GM12878 (cell line): ENCODE results near the gene IFI44L. TPM values are rescaled to one million over a fixed set of nuclear protein-coding genes. Genes with fewer than 3 reads are reported as not detected.
A peak's percentile ranks its signal among the peaks of the same experiment; 100 is the strongest.

Source experiments
- BACH1 ChIP-seq: fragments of 450-650 bp; IDR thresholded peaks from 2 replicates; pipeline ENCODE4 v1.6.1; 2017; ENCODE audit warnings: mild to moderate bottlenecking, borderline replicate concordance
- CHD1 ChIP-seq: IDR thresholded peaks from 2 replicates; pipeline ENCODE4 v1.6.1; 2012; ENCODE audit warnings: low read depth, low read length, improper control_type of control experiment
- ETV6 ChIP-seq, 2 experiments: fragments of 450-650 bp in 1 of 2; IDR thresholded peaks in 1 of 2; conservative IDR thresholded peaks in 1 of 2; 2 replicates each; pipeline ENCODE4 v1.6.1; 2014; ENCODE audit warnings: antibody characterized with exemption in 1 of 2, borderline replicate concordance in 1 of 2, low read depth in 1 of 2, mild to moderate bottlenecking in 1 of 2, moderate library complexity in 1 of 2
- FOXM1 ChIP-seq: IDR thresholded peaks from 2 replicates; pipeline ENCODE4 v1.6.1; 2012; ENCODE audit warnings: low read depth, mild to moderate bottlenecking, inconsistent platforms, low read length, moderate library complexity
- IKZF1 ChIP-seq: fragments of 450-650 bp; conservative IDR thresholded peaks from 2 replicates; pipeline ENCODE4 v1.6.1; 2017; ENCODE audit warnings: antibody characterized with exemption, mild to moderate bottlenecking
- MTA2 ChIP-seq: fragments of 450-650 bp; IDR thresholded peaks from 2 replicates; pipeline ENCODE4 v1.6.1; 2016; ENCODE audit warnings: low read depth, mild to moderate bottlenecking, moderate library complexity
- PML ChIP-seq: IDR thresholded peaks from 2 replicates; pipeline ENCODE4 v1.6.1; 2012; ENCODE audit warnings: low read length, inconsistent platforms
- POLR2AphosphoS2 ChIP-seq: IDR thresholded peaks from 2 replicates; pipeline ENCODE4 v1.6.1; 2011; ENCODE audit warnings: low read depth, mild to moderate bottlenecking, low read length, improper control_type of control experiment, moderate library complexity
- PRDM15 ChIP-seq: fragments of 450-650 bp; formaldehyde crosslinking; IDR thresholded peaks from 2 replicates; pipeline ENCODE4 v1.4.0; 2020; ENCODE audit warnings: mild to moderate bottlenecking, moderate library complexity
- SIN3A ChIP-seq: IDR thresholded peaks from 2 replicates; pipeline ENCODE4 v1.6.1; 2012; ENCODE audit warnings: low read depth, low read length, improper control_type of control experiment
- SPI1 ChIP-seq: IDR thresholded peaks from 2 replicates; pipeline ENCODE4 v1.6.1; 2011; ENCODE audit warnings: low read depth, mild to moderate bottlenecking, low read length, moderate library complexity, borderline replicate concordance; ENCODE audit not compliant: insufficient read depth
- SUZ12 ChIP-seq: fragments of 200-600 bp; sonication (generic); IDR thresholded peaks from one replicate; pipeline ENCODE4 v1.6.1; 2018; ENCODE audit warnings: antibody characterized with exemption, mild to moderate bottlenecking; ENCODE audit not compliant: unreplicated experiment
- polyA plus RNA-seq, 11 experiments: library from polyadenylated mRNA; depleted of rRNA in 4 of 11; unstranded in 6 of 11; stranded (reverse) in 5 of 11; fragments of >200 nt; fragmentation: Nextera tagmentation in 4 of 11; fragmentation: Illumina TruSeq in 1 of 11; extraction: Ambion mirVana in 4 of 11; extraction: Trizol in 1 of 11; gene quantifications; 1 replicate in 1 of 11; 2 replicates in 10 of 11; pipeline versions ENCODE4 v1.2.1 to v1.2.3, GENCODE V29; 2011 to 2016; ENCODE audit warnings: inconsistent platforms in 2 of 11, missing spikeins in 2 of 11, low read depth in 1 of 11
- total RNA-seq, 4 experiments: library from RNA; depleted of rRNA in 3 of 4; stranded (reverse); fragments of >200 nt in 3 of 4; fragmentation: Illumina TruSeq in 1 of 4; extraction: Trizol in 1 of 4; gene quantifications; 2 replicates each; pipeline versions ENCODE4 v1.2.1 to v1.2.3, GENCODE V29; 2013 to 2021
- TF ChIP-seq, protein P1 (sequence below): fragments of 150-350 bp; IDR thresholded peaks from 2 replicates; pipeline ENCODE4 v1.6.1; 2014; ENCODE audit warnings: mild to moderate bottlenecking, low read depth, low read length

The IFI44L gene
- total and polyA plus RNA-seq, 10 of the 15 experiments (the other 5 are each of a cell fraction or from before 2014, with no cell fraction given), result 58.0 to 371 (median 173) TPM

DNA sequence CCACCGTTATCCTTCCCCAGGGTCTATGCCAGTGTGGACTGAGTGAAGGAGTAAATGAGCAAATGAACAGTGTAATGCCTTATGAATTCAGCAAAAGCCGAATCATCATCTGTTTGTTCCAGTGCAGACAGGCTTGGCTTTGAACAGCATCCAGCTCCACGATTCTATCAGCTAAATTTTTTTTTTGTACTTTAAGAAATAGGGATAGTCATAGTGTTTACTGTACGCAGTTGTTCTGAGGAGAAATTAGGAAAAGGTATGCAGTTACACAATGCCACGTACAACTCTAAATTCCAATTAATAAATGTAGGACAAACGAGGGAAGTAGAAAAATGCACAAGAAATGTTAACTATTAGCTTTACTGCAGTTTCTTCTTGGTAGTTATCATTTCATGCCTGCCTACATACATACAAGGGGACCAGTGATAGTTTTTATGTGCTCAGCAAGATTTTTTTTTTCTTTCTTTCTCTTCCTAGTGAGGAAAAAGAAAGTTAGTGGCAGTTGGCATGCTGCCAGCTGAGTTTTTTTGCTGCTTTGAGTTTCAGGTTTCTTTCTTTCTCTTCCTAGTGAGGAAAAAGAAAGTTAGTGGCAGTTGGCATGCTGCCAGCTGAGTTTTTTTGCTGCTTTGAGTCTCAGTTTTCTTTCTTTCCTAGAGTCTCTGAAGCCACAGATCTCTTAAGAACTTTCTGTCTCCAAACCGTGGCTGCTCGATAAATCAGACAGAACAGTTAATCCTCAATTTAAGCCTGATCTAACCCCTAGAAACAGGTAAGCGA lies at the start of gene IFI44L (continued):
- no peak for TF ChIP-seq SPI1
- no peak for TF ChIP-seq PRDM15 (CRISPR knock-in tag)
- peak; percentile 53; the same call in 1 of the 2 replicates for TF ChIP-seq FOXM1
- TF ChIP-seq SUZ12, result no peak
- no peak for TF ChIP-seq PML
- peak in 1 of 2 experiments; percentile 54; a peak in 1 of 4 replicates for TF ChIP-seq ETV6 (conservative IDR thresholded peaks at IDR 0.05 in 1 of 2, IDR thresholded peaks at IDR 0.05 in 1 of 2; ENCODE audit: borderline replicate concordance in 1 of 2, low read depth in 1 of 2)
- TF ChIP-seq MTA2, result no peak
- TF ChIP-seq BACH1, result no peak
- TF ChIP-seq, protein P1, sequence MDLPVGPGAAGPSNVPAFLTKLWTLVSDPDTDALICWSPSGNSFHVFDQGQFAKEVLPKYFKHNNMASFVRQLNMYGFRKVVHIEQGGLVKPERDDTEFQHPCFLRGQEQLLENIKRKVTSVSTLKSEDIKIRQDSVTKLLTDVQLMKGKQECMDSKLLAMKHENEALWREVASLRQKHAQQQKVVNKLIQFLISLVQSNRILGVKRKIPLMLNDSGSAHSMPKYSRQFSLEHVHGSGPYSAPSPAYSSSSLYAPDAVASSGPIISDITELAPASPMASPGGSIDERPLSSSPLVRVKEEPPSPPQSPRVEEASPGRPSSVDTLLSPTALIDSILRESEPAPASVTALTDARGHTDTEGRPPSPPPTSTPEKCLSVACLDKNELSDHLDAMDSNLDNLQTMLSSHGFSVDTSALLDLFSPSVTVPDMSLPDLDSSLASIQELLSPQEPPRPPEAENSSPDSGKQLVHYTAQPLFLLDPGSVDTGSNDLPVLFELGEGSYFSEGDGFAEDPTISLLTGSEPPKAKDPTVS, result no peak
- no peak for TF ChIP-seq SIN3A
- 0 out of 2 replicates have a peak, but pooled peaks have one; percentile 40 for TF ChIP-seq POLR2AphosphoS2
- TF ChIP-seq CHD1, result no peak
- peak; percentile 52; the same call in 1 of the 2 replicates for TF ChIP-seq IKZF1
